Panc1 (cell line): ENCODE data around the gene SULT1C2. TPM values are rescaled to one million over a fixed set of nuclear protein-coding genes. Genes with fewer than 3 reads are reported as not detected.

ENCODE experiments used
- ATAC-seq: fragments of 200-7000 bp; cut with Tn5 transposase; 2 replicates; pipeline ENCODE4 v1.9.1; 2020; ENCODE audit warnings: mild to moderate bottlenecking, moderate library complexity
- BruUV-seq: library from RNA; stranded (reverse); fragments of 400-500 nt; replicated peaks from 2 replicates; lab custom pipeline; 2021; lab: Mats Ljungman, UMichigan
- CTCF ChIA-PET: fragments of 300-600 bp; sonication (Branson Sonifier 250); formaldehyde crosslinking; loops from one replicate; lab custom pipeline; 2022; ENCODE audit warnings: antibody characterized with exemption; lab: Charles Lee
- POLR2A ChIA-PET: fragments of 300-600 bp; sonication (Branson Sonifier 250); formaldehyde crosslinking; loops from one replicate; lab custom pipeline; 2022; ENCODE audit warnings: antibody characterized with exemption; lab: Charles Lee
- DNase-seq: peaks from one replicate; pipeline ENCODE4 v3.0.0-alpha.2; 2010; ENCODE audit warnings: low read depth, low spot score
- H3K27ac ChIP-seq: 2 replicates; pipeline ENCODE4 v1.5.1; 2011; ENCODE audit warnings: mild to moderate bottlenecking, low read length, inconsistent platforms
- H3K27me3 ChIP-seq: fragments of 200-500 bp; sonication (Bioruptor generic); 2 replicates; pipeline ENCODE4 v1.6.0; 2014; ENCODE audit warnings: low read length, inconsistent platforms; ENCODE audit not compliant: control insufficient read depth, insufficient read depth
- H3K36me3 ChIP-seq: fragments of 200-500 bp; sonication (Bioruptor generic); 2 replicates; pipeline ENCODE4 v1.5.1; 2014; ENCODE audit warnings: inconsistent platforms, mild to moderate bottlenecking, low read length, moderate library complexity; ENCODE audit not compliant: control insufficient read depth, insufficient read depth
- H3K4me1 ChIP-seq: 2 replicates; pipeline ENCODE4 v1.5.1; 2011; ENCODE audit warnings: inconsistent platforms, mild to moderate bottlenecking, low read length, moderate library complexity; ENCODE audit not compliant: control insufficient read depth, insufficient read depth
- H3K4me3 ChIP-seq, 2 experiments: 2 replicates each; pipeline ENCODE4 v1.5.1; 2011 to 2012; ENCODE audit warnings: low read depth in 2 of 2, low read length in 2 of 2, mild to moderate bottlenecking in 2 of 2, inconsistent platforms in 1 of 2, moderate library complexity in 1 of 2
- H3K9me3 ChIP-seq: fragments of 200-500 bp; sonication (Bioruptor generic); 2 replicates; pipeline ENCODE4 v1.5.1; 2014; ENCODE audit warnings: low read depth, mild to moderate bottlenecking, inconsistent platforms, low read length, moderate library complexity; ENCODE audit not compliant: control insufficient read depth, insufficient read depth
- CTCF ChIP-seq: fragments of 450-650 bp; IDR thresholded peaks from 2 replicates; pipeline ENCODE4 v1.5.1; 2017; ENCODE audit warnings: mild to moderate bottlenecking
- POLR2AphosphoS5 ChIP-seq: IDR thresholded peaks from 2 replicates; pipeline ENCODE4 v1.6.1; 2012; ENCODE audit warnings: mild to moderate bottlenecking, low read depth, low read length, moderate library complexity
- REST ChIP-seq, 2 experiments: IDR thresholded peaks; 2 replicates each; pipeline ENCODE4 v1.6.1; 2011 to 2012; ENCODE audit warnings: low read depth in 2 of 2, control low read depth in 1 of 2, low read length in 1 of 2, mild to moderate bottlenecking in 1 of 2, moderate library complexity in 1 of 2; ENCODE audit not compliant: insufficient read depth in 1 of 2
- SIN3A ChIP-seq: IDR thresholded peaks from 2 replicates; pipeline ENCODE4 v1.6.1; 2012; ENCODE audit warnings: low read depth, mild to moderate bottlenecking, low read length, moderate library complexity, borderline replicate concordance; ENCODE audit not compliant: insufficient read depth
- TCF7L2 ChIP-seq: IDR thresholded peaks from 2 replicates; pipeline ENCODE4 v1.6.1; 2011; ENCODE audit warnings: mild to moderate bottlenecking, low read depth, low read length, inconsistent platforms
- in situ Hi-C: cut with HindIII; loops from 2 replicates; pipeline ENCODE4 v1.10.0; 2016; ENCODE audit warnings: low sequenced_read_pairs, low pct_unique_long_range_greater_than_20kb
- intact Hi-C: fragments of 100-400 bp; cut with micrococcal nuclease; formaldehyde crosslinking; loops from one replicate; pipeline ENCODE4 v1.10.0; 2022; ENCODE audit not compliant: unreplicated experiment
- total RNA-seq: library from RNA; stranded (reverse); gene quantifications from one replicate; pipeline ENCODE4 v1.2.1, GENCODE V29; 2021; ENCODE audit not compliant: unreplicated experiment

Gene SULT1C2
- total RNA-seq, 1 experiment from 2014 or later, result 0.31 TPM

GRCh38 chr2:108257757-108258331 is 30.9 kb upstream of the SULT1C2 start:
- TF ChIP-seq CTCF, result no peak
- TF ChIP-seq POLR2AphosphoS5, result no peak
- TF ChIP-seq REST (IDR thresholded peaks at IDR 0.05; ENCODE audit: insufficient read depth in 1 of 2, low read depth in 2 of 2, low read length in 1 of 2), result no peak
- TF ChIP-seq TCF7L2, result no peak
- TF ChIP-seq SIN3A, result no peak
- no peak for ATAC-seq
- Histone ChIP-seq H3K4me3 (no peak overlapping the region), H3K27ac (no peak overlapping the region), H3K9me3 (no peaks in the 10 kb centered on the region), H3K27me3 (no peaks in the 10 kb centered on the region), H3K4me1 (no peaks in the 10 kb centered on the region), H3K36me3 (no peaks in the 10 kb centered on the region)
- no TSS peak for BruUV-seq
- intact Hi-C loops, result no loop called here
- ChIA-PET CTCF (no interaction called here), POLR2A (no interaction called here)
- no peak for DNase-seq
- in situ Hi-C loops, result no loop called here

GRCh38 chr2:108260773-108261172 is 27.9 kb upstream of the SULT1C2 start:
- in situ Hi-C loops (no loop called here), intact Hi-C loops (no loop called here)
- Histone ChIP-seq H3K36me3 (no peaks in the 10 kb centered on the region), H3K9me3 (no peaks in the 10 kb centered on the region), H3K27ac (no peak overlapping the region), H3K27me3 (no peaks in the 10 kb centered on the region), H3K4me3 (no peak overlapping the region), H3K4me1 (no peaks in the 10 kb centered on the region)
- ChIA-PET POLR2A (no interaction called here), CTCF (no interaction called here)
- no peak for TF ChIP-seq POLR2AphosphoS5
- TF ChIP-seq TCF7L2, result no peak
- DNase-seq (no peak), ATAC-seq (no peak)
- no TSS peak for BruUV-seq

- Histone ChIP-seq H3K4me1 (no peaks in the 10 kb centered on the region), H3K36me3 (no peaks in the 10 kb centered on the region), H3K9me3 (no peaks in the 10 kb centered on the region), H3K4me3 (no peak overlapping the region), H3K27ac (no peak overlapping the region), H3K27me3 (no peaks in the 10 kb centered on the region)
- TF ChIP-seq TCF7L2 (no peak), REST (IDR thresholded peaks at IDR 0.05; ENCODE audit: insufficient read depth in 1 of 2, low read depth in 2 of 2, low read length in 1 of 2) (no peak), POLR2AphosphoS5 (no peak), CTCF (no peak), SIN3A (no peak)
- no peak for DNase-seq
- ATAC-seq, result no peak
- POLR2A ChIA-PET, result no interaction called here
- BruUV-seq, result no TSS peak
- in situ Hi-C loops (no loop called here), intact Hi-C loops (no loop called here)
- CTCF ChIA-PET, result no interaction called here
These were observed 26.7 kb upstream of the SULT1C2 start for GRCh38 chr2:108262036-108262435.
